ENCODE measurements around the gene KIF5A. TPM values are rescaled to one million over a fixed set of nuclear protein-coding genes. Genes with fewer than 3 reads are reported as not detected.

The KIF5A gene
- total and polyA plus RNA-seq, 2 donors (not counting 3 experiments of a cell fraction or from before 2014, with no cell fraction given): 0.07 to 0.35 TPM

GRCh38 chr12:57546438-57547287, 3.2 kb upstream of the KIF5A start, which contains the start of gene DCTN2:
DCTN2 (minus strand) TSS chr12:57547192; CDS start chr12:57547063, 129 bp downstream.
- Histone ChIP-seq H3K4me1 (ENCODE audit: control insufficient read depth, extremely low read depth, insufficient read depth, low read length) (peaks cover 18% of the 10 kb centered on the region), H3K4me3 (replicated peaks in 1 of 3; ENCODE audit: insufficient read depth in 1 of 3, low read depth in 1 of 3, low read length in 3 of 3) (peak within 1 kb of the TSS; percentile 80 to 94 (median 82)), H3K27me3 (ENCODE audit: control insufficient read depth in 2 of 2, insufficient read depth in 2 of 2, low read length in 2 of 2) (peaks cover 27 to 37% of the 10 kb centered on the region in 2 experiments), H3K27ac (ENCODE audit: insufficient read depth, low read depth, low read length) (peak within 1 kb of the TSS; percentile 77), H3K9me1 (replicated peaks; ENCODE audit: control insufficient read depth, extremely low read depth, insufficient read depth, low read length) (no peaks in the 10 kb centered on the region), H4K20me1 (replicated peaks; ENCODE audit: control insufficient read depth, extremely low read depth, insufficient read depth, low read length) (no peaks in the 10 kb centered on the region), H2AFZ (ENCODE audit: low read depth, low read length) (peak within 1 kb of the TSS; percentile 49), H3K36me3 (ENCODE audit: control insufficient read depth in 2 of 2, extremely low read depth in 1 of 2, insufficient read depth in 2 of 2, low read length in 2 of 2) (no peaks in the 10 kb centered on the region), H3K79me2 (ENCODE audit: control insufficient read depth, insufficient read depth, low read length) (peaks cover 25% of the 10 kb centered on the region), H3K9me3 (replicated peaks; ENCODE audit: control insufficient read depth, insufficient read depth, low read length) (no peaks in the 10 kb centered on the region), H3K4me2 (ENCODE audit: insufficient read depth, low read length) (peak within 1 kb of the TSS; percentile 80), H3K9ac (replicated peaks; ENCODE audit: extremely low read depth, insufficient read depth, low read length) (peak within 1 kb of the TSS; percentile 96)
- intact Hi-C loops (cut with micrococcal nuclease): loop anchor here (1.0 to 5.0 kb wide), 3 partner anchors 26 to 146 kb away; partner anchors contain the start of genes DDIT3, MARS1 and OS9
- DNase-seq (ENCODE audit: low read depth, low spot score): peak; percentile 96
- TSS peak; percentile 45 for BruUV-seq (replicated peaks)
- CTCF ChIA-PET: interaction anchor here (0.8 to 2.2 kb wide), 7 partner anchors 9 to 88 kb away, joined by 3 to 12 read pairs (median 4); partner anchors contain the start of gene B4GALNT1
- TF ChIP-seq POLR2AphosphoS5 (IDR thresholded peaks at IDR 0.05; ENCODE audit: insufficient read depth, low read depth, low read length): peak; percentile 67
- no peak for TF ChIP-seq JUN (IDR thresholded peaks at IDR 0.05; ENCODE audit: borderline replicate concordance, insufficient read depth, insufficient read length, low read depth)
- no peak for TF ChIP-seq MAX (IDR thresholded peaks at IDR 0.05; ENCODE audit: insufficient read depth, insufficient read length)
- FAIRE-seq: peak; percentile 83
- dilution Hi-C loops (cut with MboI; ENCODE audit: extremely low pct_ligation_motif_present, low sequenced_read_pairs): no loop called here
- POLR2A ChIA-PET: interaction anchor here (1.0 kb wide), 1 partner anchor 23 kb away, joined by 8 read pairs; no protein-coding TSS in a partner anchor

Measured in endothelial cell of umbilical vein (primary cell).